ENCODE data around the gene CRIP1.

The CRIP1 gene

DNA sequence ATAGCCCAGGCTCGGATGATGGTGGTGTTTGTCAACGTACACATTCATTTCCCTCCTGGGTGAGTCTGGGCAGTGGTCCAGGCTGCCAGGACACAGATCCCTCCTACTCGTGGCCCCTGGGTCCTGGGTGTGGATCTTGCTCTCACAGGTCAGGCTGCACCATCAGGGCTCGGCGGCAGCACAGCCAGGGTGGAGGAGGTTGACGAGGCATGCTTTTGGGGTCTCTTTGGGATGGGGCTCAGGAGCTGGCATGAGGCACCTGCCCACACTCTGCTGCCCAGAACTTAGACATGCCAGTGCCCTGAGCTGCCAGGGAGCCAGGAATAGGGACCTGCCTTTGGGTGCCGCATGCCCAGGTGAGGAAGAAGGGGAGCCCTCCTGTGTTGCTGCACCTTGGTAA is 49.4 kb downstream of the CRIP1 start:
- no peak overlapping the region for H3K27ac ChIP-seq (ENCODE audit: low read length)
- TF ChIP-seq, protein P1, sequence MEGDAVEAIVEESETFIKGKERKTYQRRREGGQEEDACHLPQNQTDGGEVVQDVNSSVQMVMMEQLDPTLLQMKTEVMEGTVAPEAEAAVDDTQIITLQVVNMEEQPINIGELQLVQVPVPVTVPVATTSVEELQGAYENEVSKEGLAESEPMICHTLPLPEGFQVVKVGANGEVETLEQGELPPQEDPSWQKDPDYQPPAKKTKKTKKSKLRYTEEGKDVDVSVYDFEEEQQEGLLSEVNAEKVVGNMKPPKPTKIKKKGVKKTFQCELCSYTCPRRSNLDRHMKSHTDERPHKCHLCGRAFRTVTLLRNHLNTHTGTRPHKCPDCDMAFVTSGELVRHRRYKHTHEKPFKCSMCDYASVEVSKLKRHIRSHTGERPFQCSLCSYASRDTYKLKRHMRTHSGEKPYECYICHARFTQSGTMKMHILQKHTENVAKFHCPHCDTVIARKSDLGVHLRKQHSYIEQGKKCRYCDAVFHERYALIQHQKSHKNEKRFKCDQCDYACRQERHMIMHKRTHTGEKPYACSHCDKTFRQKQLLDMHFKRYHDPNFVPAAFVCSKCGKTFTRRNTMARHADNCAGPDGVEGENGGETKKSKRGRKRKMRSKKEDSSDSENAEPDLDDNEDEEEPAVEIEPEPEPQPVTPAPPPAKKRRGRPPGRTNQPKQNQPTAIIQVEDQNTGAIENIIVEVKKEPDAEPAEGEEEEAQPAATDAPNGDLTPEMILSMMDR (IDR thresholded peaks at IDR 0.05; ENCODE audit: low read length) = no peak
- TF ChIP-seq EZH2 (optimal IDR thresholded peaks at IDR 0.05; ENCODE audit: low read depth, low read length) (no peak), EZH2phosphoT487 (IDR thresholded peaks at IDR 0.05; ENCODE audit: low read length) (no peak)
- H3K27me3 ChIP-seq (replicated peaks; ENCODE audit: insufficient read depth, low read length) = peaks cover 36% of the 10 kb centered on the region
- H3K79me2 ChIP-seq (ENCODE audit: low read length) = no peaks in the 10 kb centered on the region
- DNase-seq = no peak
- H3F3A ChIP-seq (ENCODE audit: insufficient read depth, low read length) = no peaks in the 10 kb centered on the region
- H3K9ac ChIP-seq (ENCODE audit: low read length) = no peak overlapping the region
- H3K4me2 ChIP-seq (ENCODE audit: low read depth, low read length) = no peak overlapping the region
- no peak overlapping the region for H2AFZ ChIP-seq (ENCODE audit: low read length)
- H3K4me3 ChIP-seq (ENCODE audit: low read length) = no peak overlapping the region
- H3K4me1 ChIP-seq (ENCODE audit: low read length) = peaks cover 3% of the 10 kb centered on the region; the same call in 1 of the 2 replicates
- H3K36me3 ChIP-seq (replicated peaks; ENCODE audit: insufficient read depth, low read length) = no peaks in the 10 kb centered on the region
- no peaks in the 10 kb centered on the region for H3K9me3 ChIP-seq (replicated peaks; ENCODE audit: insufficient read depth, low read length)
- H3K9me2 ChIP-seq (replicated peaks; ENCODE audit: insufficient read depth, low read length) = no peaks in the 10 kb centered on the region
- H4K20me1 ChIP-seq (ENCODE audit: insufficient read depth, low read length) = no peaks in the 10 kb centered on the region

DNA sequence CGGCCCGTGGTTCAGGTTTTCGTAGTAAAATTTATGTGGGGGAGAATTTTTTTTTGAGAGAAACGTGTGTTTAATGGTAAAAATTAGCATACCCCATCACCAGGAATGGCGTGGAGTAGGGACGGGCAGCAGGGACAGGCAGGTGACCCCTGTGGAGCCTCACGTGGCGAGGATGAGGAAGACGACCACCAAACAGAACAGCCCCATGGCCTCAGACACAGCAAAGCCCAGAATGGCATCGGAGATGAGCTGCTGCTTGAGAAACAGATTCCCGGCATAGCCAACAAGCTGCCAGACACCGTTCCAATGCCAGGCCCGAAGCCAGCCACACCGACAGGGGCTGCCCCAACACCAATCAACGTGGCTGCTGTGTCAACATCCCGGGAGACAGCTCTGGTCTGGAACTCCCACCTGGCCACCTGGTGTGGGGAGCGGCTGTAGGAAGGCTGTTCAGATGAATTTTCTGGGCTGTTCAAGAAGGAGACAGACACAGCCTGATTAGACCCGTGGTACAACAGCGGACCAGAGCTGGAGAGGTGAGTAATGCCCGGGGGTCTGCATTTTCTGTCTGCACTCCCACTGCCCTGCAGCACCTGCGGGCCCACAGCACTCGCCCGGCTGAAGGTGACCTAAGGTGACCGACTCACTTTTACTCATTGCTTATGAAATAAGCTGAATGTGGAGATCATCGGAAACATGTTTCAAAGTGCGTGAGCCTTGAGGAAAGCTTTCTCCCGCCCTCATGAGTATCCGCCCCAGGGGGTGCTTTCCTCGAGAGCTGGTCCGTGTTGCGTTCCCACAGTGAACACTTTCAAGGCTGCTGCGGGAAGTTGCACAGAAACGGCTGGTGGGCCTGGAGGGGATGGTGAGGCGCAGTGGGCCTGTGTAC is 50.2 kb downstream of the CRIP1 start:
- TF ChIP-seq EZH2 (optimal IDR thresholded peaks at IDR 0.05; ENCODE audit: low read depth, low read length) (no peak), EZH2phosphoT487 (IDR thresholded peaks at IDR 0.05; ENCODE audit: low read length) (no peak)
- TF ChIP-seq, protein P1 (IDR thresholded peaks at IDR 0.05; ENCODE audit: low read length) = no peak
- Histone ChIP-seq H2AFZ (ENCODE audit: low read length) (no peak overlapping the region), H3K9me3 (replicated peaks; ENCODE audit: insufficient read depth, low read length) (no peaks in the 10 kb centered on the region), H3K9me2 (replicated peaks; ENCODE audit: insufficient read depth, low read length) (no peaks in the 10 kb centered on the region), H3K36me3 (replicated peaks; ENCODE audit: insufficient read depth, low read length) (no peaks in the 10 kb centered on the region), H3K4me3 (ENCODE audit: low read length) (no peak overlapping the region), H3F3A (ENCODE audit: insufficient read depth, low read length) (no peaks in the 10 kb centered on the region), H4K20me1 (ENCODE audit: insufficient read depth, low read length) (no peaks in the 10 kb centered on the region), H3K27me3 (replicated peaks; ENCODE audit: insufficient read depth, low read length) (peaks cover 39% of the 10 kb centered on the region), H3K27ac (ENCODE audit: low read length) (no peak overlapping the region), H3K9ac (ENCODE audit: low read length) (no peak overlapping the region), H3K4me1 (ENCODE audit: low read length) (peaks cover 3% of the 10 kb centered on the region; the same call in 1 of the 2 replicates), H3K79me2 (ENCODE audit: low read length) (no peaks in the 10 kb centered on the region), H3K4me2 (ENCODE audit: low read depth, low read length) (no peak overlapping the region)
- DNase-seq = no peak

DNA sequence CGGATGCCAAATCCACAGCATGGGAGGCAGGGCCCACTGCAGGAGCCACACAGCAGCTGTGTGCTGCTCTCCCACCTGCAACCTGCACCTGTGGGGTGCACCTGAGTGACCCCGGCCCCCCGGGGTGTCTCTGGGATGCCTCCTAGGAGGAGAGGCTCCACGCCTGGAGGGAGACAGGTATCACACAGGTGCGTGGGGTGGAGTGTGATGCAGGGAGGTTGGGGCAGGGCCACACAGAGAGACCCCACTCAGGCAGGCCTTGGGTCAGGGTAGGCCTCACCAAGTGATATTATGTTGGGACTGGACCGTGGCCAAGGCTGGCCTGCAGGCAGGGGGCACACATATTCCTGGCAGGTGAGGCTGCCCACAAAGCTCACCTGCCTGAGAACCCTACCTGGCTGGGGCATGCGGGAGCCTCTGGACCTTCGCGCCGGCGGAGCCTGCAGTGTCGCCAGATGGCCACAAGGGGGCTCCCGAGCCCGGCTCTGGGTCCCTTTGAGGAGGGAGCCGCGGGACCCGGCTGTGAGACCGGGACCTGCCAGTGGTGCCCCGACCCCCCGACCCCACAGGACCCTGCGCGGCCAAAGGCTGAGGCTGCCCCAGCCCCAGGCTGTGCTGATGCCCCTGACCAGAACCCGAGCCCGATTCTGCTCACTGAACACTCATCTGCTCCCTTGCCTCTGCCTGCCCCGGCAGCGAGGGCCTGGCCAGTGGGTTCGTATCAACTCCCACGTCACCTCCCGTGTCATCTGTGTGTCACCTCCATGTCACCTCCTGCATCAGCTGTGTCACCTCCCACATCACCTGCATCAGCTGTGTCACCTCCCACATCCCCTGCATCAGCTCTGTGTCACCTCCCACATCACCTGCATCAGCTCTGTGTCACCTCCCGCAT is 51.1 kb downstream of the CRIP1 start:
- Histone ChIP-seq H2AFZ (ENCODE audit: low read length) (peak overlapping the region; percentile 55), H3K9me2 (replicated peaks; ENCODE audit: insufficient read depth, low read length) (no peaks in the 10 kb centered on the region), H3K4me3 (ENCODE audit: low read length) (peak overlapping the region; percentile 19; the same call in 1 of the 2 replicates), H4K20me1 (ENCODE audit: insufficient read depth, low read length) (no peaks in the 10 kb centered on the region), H3F3A (ENCODE audit: insufficient read depth, low read length) (no peaks in the 10 kb centered on the region), H3K27me3 (replicated peaks; ENCODE audit: insufficient read depth, low read length) (peaks cover 39% of the 10 kb centered on the region), H3K4me1 (ENCODE audit: low read length) (peaks cover 3% of the 10 kb centered on the region; the same call in 1 of the 2 replicates), H3K27ac (ENCODE audit: low read length) (no peak overlapping the region), H3K4me2 (ENCODE audit: low read depth, low read length) (peak overlapping the region; percentile 66), H3K79me2 (ENCODE audit: low read length) (no peaks in the 10 kb centered on the region), H3K9ac (ENCODE audit: low read length) (no peak overlapping the region), H3K9me3 (replicated peaks; ENCODE audit: insufficient read depth, low read length) (no peaks in the 10 kb centered on the region), H3K36me3 (replicated peaks; ENCODE audit: insufficient read depth, low read length) (no peaks in the 10 kb centered on the region)
- TF ChIP-seq EZH2 (optimal IDR thresholded peaks at IDR 0.05; ENCODE audit: low read depth, low read length) = no peak
- TF ChIP-seq, protein P1 (IDR thresholded peaks at IDR 0.05; ENCODE audit: low read length) = peak; percentile 94
- peak; percentile 65 for DNase-seq

Data from MM.1S (cell line).